ENCODE measurements around the gene PLXNA3. TPM values are rescaled to one million over a fixed set of nuclear protein-coding genes. Genes with fewer than 3 reads are reported as not detected.
A peak's percentile ranks its signal among the peaks of the same experiment; 100 is the strongest.

PLXNA3 gene
- total RNA-seq, 1 donor from 2014 or later = 458 TPM

GRCh38 chrX:154452823-154453222 lies 5.3 kb upstream of the PLXNA3 start:
- TF ChIP-seq CTCF (IDR thresholded peaks at IDR 0.05; ENCODE audit: partially characterized antibody, unreplicated experiment) = no peak
- no peak overlapping the region for H3K4me3 Mint-ChIP-seq (ENCODE audit: unreplicated experiment)

GRCh38 chrX:154457491-154458115 lies 478 bp upstream of the PLXNA3 start:
- TF ChIP-seq CTCF (IDR thresholded peaks at IDR 0.05; ENCODE audit: partially characterized antibody, unreplicated experiment) = no peak
- H3K36me3 Mint-ChIP-seq (ENCODE audit: unreplicated experiment) = no peaks in the 10 kb centered on the region
- peak overlapping the region; percentile 94 for H3K4me3 Mint-ChIP-seq (ENCODE audit: unreplicated experiment)
- peaks cover 10% of the 10 kb centered on the region for H3K27me3 Mint-ChIP-seq (ENCODE audit: unreplicated experiment)
- H3K27ac Mint-ChIP-seq (ENCODE audit: unreplicated experiment) = peak overlapping the region; percentile 98
- peak; percentile 43 for DNase-seq
- H3K4me1 Mint-ChIP-seq (ENCODE audit: low read depth, unreplicated experiment) = peaks cover 4% of the 10 kb centered on the region
- H3K9me3 Mint-ChIP-seq (ENCODE audit: unreplicated experiment) = peaks cover 7% of the 10 kb centered on the region

More at GRCh38 chrX:154452823-154453222, 5.3 kb upstream of the PLXNA3 start:
- no peaks in the 10 kb centered on the region for H3K36me3 Mint-ChIP-seq (ENCODE audit: unreplicated experiment)
- peaks cover 4% of the 10 kb centered on the region for H3K27me3 Mint-ChIP-seq (ENCODE audit: unreplicated experiment)
- DNase-seq = no peak
- no peak overlapping the region for H3K27ac Mint-ChIP-seq (ENCODE audit: unreplicated experiment)
- H3K4me1 Mint-ChIP-seq (ENCODE audit: low read depth, unreplicated experiment) = no peaks in the 10 kb centered on the region
- H3K9me3 Mint-ChIP-seq (ENCODE audit: unreplicated experiment) = peaks cover 4% of the 10 kb centered on the region

- Mint-ChIP-seq H3K4me3 (ENCODE audit: unreplicated experiment) (peak overlapping the region; percentile 86), H3K27me3 (ENCODE audit: unreplicated experiment) (peaks cover 10% of the 10 kb centered on the region), H3K4me1 (ENCODE audit: low read depth, unreplicated experiment) (peaks cover 4% of the 10 kb centered on the region), H3K27ac (ENCODE audit: unreplicated experiment) (peak overlapping the region; percentile 87), H3K36me3 (ENCODE audit: unreplicated experiment) (no peaks in the 10 kb centered on the region), H3K9me3 (ENCODE audit: unreplicated experiment) (peaks cover 7% of the 10 kb centered on the region)
- peak; percentile 46 for DNase-seq
- TF ChIP-seq CTCF (IDR thresholded peaks at IDR 0.05; ENCODE audit: partially characterized antibody, unreplicated experiment) = no peak
Observed at GRCh38 chrX:154458954-154459778, 1.1 kb downstream of the PLXNA3 start.

GRCh38 chrX:154459832-154460231 lies 1.8 kb downstream of the PLXNA3 start:
- H3K4me3 Mint-ChIP-seq (ENCODE audit: unreplicated experiment) = peak overlapping the region; percentile 86
- peak overlapping the region; percentile 55 for H3K27ac Mint-ChIP-seq (ENCODE audit: unreplicated experiment)
- H3K9me3 Mint-ChIP-seq (ENCODE audit: unreplicated experiment) = peaks cover 7% of the 10 kb centered on the region
- peaks cover 4% of the 10 kb centered on the region for H3K4me1 Mint-ChIP-seq (ENCODE audit: low read depth, unreplicated experiment)
- peak; percentile 71 for DNase-seq
- no peaks in the 10 kb centered on the region for H3K36me3 Mint-ChIP-seq (ENCODE audit: unreplicated experiment)
- H3K27me3 Mint-ChIP-seq (ENCODE audit: unreplicated experiment) = peaks cover 10% of the 10 kb centered on the region
- no peak for TF ChIP-seq CTCF (IDR thresholded peaks at IDR 0.05; ENCODE audit: partially characterized antibody, unreplicated experiment)

- Mint-ChIP-seq H3K9me3 (ENCODE audit: unreplicated experiment) (peaks cover 7% of the 10 kb centered on the region), H3K27me3 (ENCODE audit: unreplicated experiment) (peaks cover 10% of the 10 kb centered on the region), H3K27ac (ENCODE audit: unreplicated experiment) (peak overlapping the region; percentile 55), H3K36me3 (ENCODE audit: unreplicated experiment) (no peaks in the 10 kb centered on the region), H3K4me3 (ENCODE audit: unreplicated experiment) (peak overlapping the region; percentile 86), H3K4me1 (ENCODE audit: low read depth, unreplicated experiment) (peaks cover 4% of the 10 kb centered on the region)
- TF ChIP-seq CTCF (IDR thresholded peaks at IDR 0.05; ENCODE audit: partially characterized antibody, unreplicated experiment) = no peak
- no peak for DNase-seq
Observed at GRCh38 chrX:154460326-154460725, 2.2 kb downstream of the PLXNA3 start.
